Activated T-cell treated with anti-CD3 and anti-CD28 coated beads, Interleukin-2, amount 50 U/mL, for 72 hours (primary cell): ENCODE measurements around the gene PSMA6. TPM values are rescaled to one million over a fixed set of nuclear protein-coding genes. Genes with fewer than 3 reads are reported as not detected.

Experiments
- ATAC-seq, 2 donors: fragments of 150-1000 bp; cut with Tn5 transposase; replicated peaks in 1 of 2; 2 replicates each; pipeline ENCODE4 v1.10.0; 2021; ENCODE audit warnings: moderate library complexity in 2 of 2, mild to moderate bottlenecking in 1 of 2
- DNase-seq, 2 donors: peaks; one replicate each; pipeline ENCODE4 v3.0.0; 2021 to 2022; ENCODE audit warnings: mixed read lengths in 1 of 2
- H3K27ac Mint-ChIP-seq: one replicate; pipeline ENCODE4 v1.8.0; 2022; ENCODE audit warnings: mild to moderate bottlenecking, moderate library complexity, mixed read lengths
- H3K27me3 Mint-ChIP-seq: one replicate; pipeline ENCODE4 v1.8.0; 2022; ENCODE audit warnings: low read depth, mixed read lengths
- H3K36me3 Mint-ChIP-seq, 2 donors: one replicate each; pipeline ENCODE4 v1.8.0; 2022; ENCODE audit warnings: mixed read lengths in 2 of 2, mild to moderate bottlenecking in 1 of 2; ENCODE audit not compliant: insufficient read depth in 2 of 2
- H3K4me1 Mint-ChIP-seq: one replicate; pipeline ENCODE4 v1.8.0; 2022; ENCODE audit warnings: low read depth, mixed read lengths
- H3K4me3 Mint-ChIP-seq, 2 donors: one replicate each; pipeline ENCODE4 v1.8.0; 2022; ENCODE audit warnings: mild to moderate bottlenecking in 2 of 2, mixed read lengths in 2 of 2, moderate library complexity in 2 of 2
- H3K9me3 Mint-ChIP-seq, 2 donors: one replicate each; pipeline ENCODE4 v1.8.0; 2022; ENCODE audit warnings: mixed read lengths in 2 of 2
- total RNA-seq, 2 donors: library from RNA; stranded (reverse); gene quantifications; one replicate each; pipeline ENCODE4 v1.2.3, GENCODE V29; 2022

Gene PSMA6
- total RNA-seq, 2 donors from 2014 or later: 325 to 349 TPM

DNA sequence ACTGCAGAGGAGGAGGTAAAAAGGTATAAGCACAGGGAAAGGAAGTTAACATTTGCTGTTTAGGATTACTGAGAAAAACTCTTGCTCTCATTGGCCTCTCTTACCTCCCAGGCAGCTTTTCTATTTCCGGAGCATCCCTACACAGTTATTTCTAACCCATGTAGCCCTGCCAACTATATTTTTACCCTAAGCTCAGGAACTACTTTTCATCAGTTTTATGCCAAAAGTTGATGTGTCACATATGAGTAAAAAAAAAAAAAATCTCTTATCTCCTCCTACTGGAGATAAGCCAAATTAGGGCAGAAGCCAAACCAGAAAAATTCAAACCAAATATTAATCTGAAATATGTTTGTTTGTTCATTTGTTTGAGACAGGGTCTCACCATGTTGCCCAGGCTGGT lies 34.4 kb upstream of the PSMA6 start:
- DNase-seq: no peak
- Mint-ChIP-seq H3K27me3 (no peaks in the 10 kb centered on the region), H3K27ac (no peak overlapping the region), H3K4me1 (peaks cover 24% of the 10 kb centered on the region), H3K4me3 (no peak overlapping the region), H3K9me3 (no peaks in the 10 kb centered on the region), H3K36me3 (peaks cover 0 to 5% of the 10 kb centered on the region in 2 donors)
- no peak for ATAC-seq

DNA sequence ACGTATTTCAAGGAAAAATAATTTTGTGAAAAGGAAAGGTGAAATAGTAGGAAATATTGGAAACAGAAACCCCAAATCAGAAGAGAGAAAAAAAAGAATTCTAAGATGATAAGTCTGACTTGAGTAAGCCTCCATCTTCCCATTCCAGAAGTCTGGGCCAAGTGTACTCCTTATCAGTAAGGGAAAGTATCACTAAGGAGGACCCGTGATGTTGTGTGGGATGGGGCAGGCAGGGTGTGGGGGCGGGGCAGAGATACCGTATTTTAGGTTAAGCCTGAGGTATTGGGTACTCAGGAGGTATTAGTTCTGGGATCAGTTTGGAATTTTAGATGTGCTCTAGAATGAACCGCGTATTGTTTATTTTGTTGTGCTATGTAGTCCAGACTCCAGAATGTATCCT lies 33.8 kb upstream of the PSMA6 start:
- no peak for ATAC-seq
- H3K36me3 Mint-ChIP-seq: peaks cover 0 to 5% of the 10 kb centered on the region in 2 donors
- no peak overlapping the region for H3K4me3 Mint-ChIP-seq
- H3K27me3 Mint-ChIP-seq: no peaks in the 10 kb centered on the region
- DNase-seq: no peak
- H3K27ac Mint-ChIP-seq: no peak overlapping the region
- H3K4me1 Mint-ChIP-seq: peaks cover 21% of the 10 kb centered on the region
- H3K9me3 Mint-ChIP-seq: no peaks in the 10 kb centered on the region

DNA sequence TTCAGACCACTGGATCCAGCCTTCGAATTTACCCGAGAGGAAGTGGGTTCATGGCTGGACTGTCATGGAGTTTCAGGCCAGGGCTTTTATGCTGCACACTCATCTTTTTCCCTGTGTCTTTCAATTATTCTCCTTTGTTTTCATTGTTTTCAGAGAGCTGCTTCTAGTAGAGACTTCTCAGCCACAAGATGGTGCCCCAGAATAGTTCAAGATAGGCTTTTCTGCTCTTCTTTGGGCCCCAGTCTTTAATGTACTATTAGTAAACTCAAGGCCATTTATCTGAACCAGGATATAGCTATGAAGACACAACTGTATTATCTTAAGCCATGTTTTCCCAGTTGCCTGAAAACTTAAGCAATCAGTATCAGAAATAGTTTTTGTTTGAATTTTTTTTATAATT lies 30.4 kb upstream of the PSMA6 start:
- DNase-seq: no peak
- H3K27ac Mint-ChIP-seq: no peak overlapping the region
- peaks cover 0 to 5% of the 10 kb centered on the region in 2 donors for H3K36me3 Mint-ChIP-seq
- H3K4me1 Mint-ChIP-seq: peaks cover 5% of the 10 kb centered on the region
- no peaks in the 10 kb centered on the region for H3K9me3 Mint-ChIP-seq
- no peak overlapping the region for H3K4me3 Mint-ChIP-seq
- no peaks in the 10 kb centered on the region for H3K27me3 Mint-ChIP-seq
- ATAC-seq: no peak

DNA sequence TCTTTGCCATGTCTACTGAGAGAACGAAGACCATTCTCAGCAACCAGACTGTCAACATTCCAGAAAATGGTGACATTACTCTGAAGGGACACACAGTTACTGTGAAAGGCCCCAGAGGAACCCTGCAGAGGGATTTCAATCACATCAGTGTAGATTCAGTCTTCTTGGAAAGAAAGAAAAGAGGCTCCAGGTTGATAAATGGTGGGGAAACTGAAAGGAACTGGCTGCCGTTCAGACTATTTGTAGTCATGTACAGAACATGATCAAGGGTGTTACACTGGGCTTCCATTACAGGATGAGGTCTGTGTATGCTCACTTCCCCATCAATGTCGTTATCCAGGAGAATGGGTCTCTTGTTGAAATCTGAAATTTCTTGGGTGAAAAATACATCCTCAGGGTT lies 29.7 kb upstream of the PSMA6 start:
- ATAC-seq (no peak), DNase-seq (no peak)
- peaks cover 5% of the 10 kb centered on the region for H3K4me1 Mint-ChIP-seq
- H3K36me3 Mint-ChIP-seq: peaks cover 2 to 7% of the 10 kb centered on the region in 2 donors
- no peaks in the 10 kb centered on the region for H3K27me3 Mint-ChIP-seq
- no peak overlapping the region for H3K27ac Mint-ChIP-seq
- no peak overlapping the region for H3K4me3 Mint-ChIP-seq
- H3K9me3 Mint-ChIP-seq: no peaks in the 10 kb centered on the region

DNA sequence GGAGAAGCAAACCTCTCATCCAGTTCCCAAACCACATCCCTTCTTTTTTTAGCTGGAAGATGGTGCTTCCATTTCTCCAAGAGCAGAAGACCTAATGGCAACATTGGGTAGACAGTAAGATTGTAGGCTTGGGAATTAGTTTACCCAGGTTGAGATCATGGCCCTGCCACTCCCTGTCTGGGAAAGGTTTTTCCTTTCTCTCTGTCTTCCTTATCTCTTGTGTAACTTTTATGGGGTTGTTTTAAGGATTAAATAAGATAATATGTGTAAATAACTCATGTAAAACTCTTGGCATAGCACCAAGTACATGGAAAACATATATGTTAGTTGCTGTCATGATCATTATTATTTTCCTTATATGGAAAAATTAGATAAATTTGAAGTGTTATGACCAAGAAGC lies 23.2 kb upstream of the PSMA6 start:
- no peaks in the 10 kb centered on the region for H3K4me1 Mint-ChIP-seq
- no peak overlapping the region for H3K4me3 Mint-ChIP-seq
- H3K9me3 Mint-ChIP-seq: no peaks in the 10 kb centered on the region
- H3K27me3 Mint-ChIP-seq: no peaks in the 10 kb centered on the region
- no peak overlapping the region for H3K27ac Mint-ChIP-seq
- ATAC-seq (no peak), DNase-seq (no peak)
- peaks cover 5 to 7% of the 10 kb centered on the region in 2 donors for H3K36me3 Mint-ChIP-seq

DNA sequence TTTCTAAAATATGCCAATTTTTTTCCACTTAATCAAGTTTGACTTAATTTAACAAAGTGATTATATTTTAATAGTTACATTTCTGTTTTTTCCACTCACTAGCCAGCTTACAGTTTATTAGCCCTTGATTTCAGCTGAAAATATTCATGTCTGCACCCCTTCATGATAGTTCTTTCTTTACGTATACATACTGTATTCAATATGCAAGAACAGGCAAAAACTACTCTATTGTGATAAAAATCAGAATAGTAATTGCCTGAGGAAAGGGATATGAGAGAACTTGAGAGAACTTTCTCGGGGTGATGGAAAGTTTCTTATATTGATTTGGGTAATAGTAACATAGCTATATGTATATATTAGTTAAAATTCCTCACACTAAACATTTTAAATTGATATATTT lies 17.4 kb upstream of the PSMA6 start:
- H3K36me3 Mint-ChIP-seq: peaks cover 4 to 14% of the 10 kb centered on the region in 2 donors
- DNase-seq: no peak
- H3K4me1 Mint-ChIP-seq: no peaks in the 10 kb centered on the region
- ATAC-seq: no peak
- no peak overlapping the region for H3K27ac Mint-ChIP-seq
- no peak overlapping the region for H3K4me3 Mint-ChIP-seq
- H3K9me3 Mint-ChIP-seq: no peaks in the 10 kb centered on the region
- H3K27me3 Mint-ChIP-seq: no peaks in the 10 kb centered on the region

DNA sequence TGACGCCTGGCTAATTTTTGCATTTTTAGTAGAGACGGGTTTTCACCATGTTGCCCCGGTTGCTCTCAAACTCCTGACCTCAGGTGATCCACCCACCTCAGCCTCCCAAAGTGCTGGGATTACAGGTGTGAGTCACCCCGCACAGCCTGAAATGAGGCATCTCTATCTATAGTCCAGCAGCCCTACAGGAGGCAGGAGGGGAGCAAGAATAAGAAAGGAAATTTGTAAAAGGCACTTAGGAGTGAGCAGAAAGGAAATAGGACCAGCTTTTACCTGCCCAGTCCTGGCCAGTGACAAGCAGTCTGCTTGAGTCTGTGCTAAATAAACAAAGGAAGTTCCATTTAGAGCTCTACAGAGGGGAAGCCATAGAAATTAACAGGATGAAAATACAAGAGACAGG lies 15.0 kb upstream of the PSMA6 start:
- H3K4me3 Mint-ChIP-seq: no peak overlapping the region

DNA sequence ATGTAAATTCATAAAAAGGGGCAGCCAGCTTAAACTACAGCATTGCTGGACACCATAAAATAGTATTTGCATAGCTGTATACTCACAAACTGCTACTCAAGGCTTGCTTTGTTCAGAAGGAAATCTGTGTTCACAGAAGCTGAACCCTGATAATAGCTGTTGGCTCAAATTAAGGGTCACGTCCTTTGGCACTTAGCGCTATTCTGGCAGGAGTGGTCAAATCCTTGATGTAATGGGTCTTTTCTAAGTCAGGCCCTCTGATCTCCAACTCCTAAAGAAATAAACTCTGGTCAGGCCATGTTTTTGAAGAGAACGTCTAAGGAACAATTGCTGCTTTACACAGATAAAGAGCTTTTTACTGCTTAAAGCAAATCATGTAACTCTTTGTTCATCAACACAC lies 12.8 kb upstream of the PSMA6 start:
- Mint-ChIP-seq H3K4me3 (no peak overlapping the region), H3K4me1 (peaks cover 4% of the 10 kb centered on the region), H3K27me3 (no peaks in the 10 kb centered on the region), H3K36me3 (peaks cover 5 to 11% of the 10 kb centered on the region in 2 donors), H3K9me3 (no peaks in the 10 kb centered on the region), H3K27ac (no peak overlapping the region)
- ATAC-seq: no peak
- no peak for DNase-seq

More for the DNA sequence above, 15.0 kb upstream of the PSMA6 start:
- Mint-ChIP-seq H3K4me1 (no peaks in the 10 kb centered on the region), H3K36me3 (peaks cover 7 to 11% of the 10 kb centered on the region in 2 donors), H3K27me3 (no peaks in the 10 kb centered on the region), H3K27ac (no peak overlapping the region), H3K9me3 (no peaks in the 10 kb centered on the region)
- ATAC-seq (no peak), DNase-seq (no peak)

DNA sequence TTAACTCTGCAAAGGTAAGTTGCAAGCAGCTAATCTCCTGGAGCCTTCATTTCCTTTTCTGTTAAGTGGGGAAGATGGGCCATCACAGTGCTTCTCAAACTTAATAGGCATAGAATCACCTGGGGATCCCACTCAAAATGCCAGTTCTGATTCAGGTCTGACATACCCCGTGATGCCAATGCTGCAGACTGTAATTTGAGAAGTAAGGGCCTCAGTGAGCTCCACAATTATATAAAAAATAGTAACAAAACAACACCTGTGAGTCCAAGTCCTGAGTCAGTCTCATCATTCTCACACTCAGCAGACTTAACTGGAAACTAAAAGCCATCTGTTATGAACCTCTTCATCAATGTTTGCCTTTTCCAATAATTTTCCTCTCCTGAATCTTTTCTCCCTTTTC lies 10.8 kb upstream of the PSMA6 start:
- Mint-ChIP-seq H3K4me1 (peaks cover 24% of the 10 kb centered on the region), H3K27ac (no peak overlapping the region), H3K27me3 (no peaks in the 10 kb centered on the region), H3K9me3 (peaks cover 0 to 1% of the 10 kb centered on the region in 2 donors), H3K4me3 (no peak overlapping the region), H3K36me3 (peaks cover 3 to 6% of the 10 kb centered on the region in 2 donors)
- ATAC-seq (no peak), DNase-seq (no peak)

DNA sequence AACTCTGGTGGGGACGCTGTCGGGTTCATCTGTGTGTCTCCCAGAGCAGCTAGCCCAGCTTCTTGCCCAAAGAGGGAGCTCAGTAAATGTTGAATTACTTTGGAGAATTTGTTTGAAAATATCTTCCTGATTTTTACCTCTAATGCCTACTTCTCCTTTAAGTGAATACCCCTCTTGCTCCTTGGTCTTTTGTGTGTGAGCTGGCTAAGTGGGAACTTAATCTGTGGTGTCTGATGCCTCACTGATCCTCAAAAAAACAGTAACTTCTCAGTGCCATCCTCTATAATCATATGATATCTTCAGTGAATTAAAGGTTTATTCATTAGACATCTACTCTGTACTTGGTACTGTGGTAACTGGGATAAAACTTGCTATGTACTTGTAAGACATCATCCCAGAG lies 7.7 kb upstream of the PSMA6 start:
- Mint-ChIP-seq H3K9me3 (peaks cover 0 to 1% of the 10 kb centered on the region in 2 donors), H3K4me3 (no peak overlapping the region), H3K4me1 (peaks cover 53% of the 10 kb centered on the region), H3K27me3 (no peaks in the 10 kb centered on the region), H3K27ac (no peak overlapping the region), H3K36me3 (peaks cover 2 to 6% of the 10 kb centered on the region in 2 donors)
- DNase-seq (no peak), ATAC-seq (no peak)

DNA sequence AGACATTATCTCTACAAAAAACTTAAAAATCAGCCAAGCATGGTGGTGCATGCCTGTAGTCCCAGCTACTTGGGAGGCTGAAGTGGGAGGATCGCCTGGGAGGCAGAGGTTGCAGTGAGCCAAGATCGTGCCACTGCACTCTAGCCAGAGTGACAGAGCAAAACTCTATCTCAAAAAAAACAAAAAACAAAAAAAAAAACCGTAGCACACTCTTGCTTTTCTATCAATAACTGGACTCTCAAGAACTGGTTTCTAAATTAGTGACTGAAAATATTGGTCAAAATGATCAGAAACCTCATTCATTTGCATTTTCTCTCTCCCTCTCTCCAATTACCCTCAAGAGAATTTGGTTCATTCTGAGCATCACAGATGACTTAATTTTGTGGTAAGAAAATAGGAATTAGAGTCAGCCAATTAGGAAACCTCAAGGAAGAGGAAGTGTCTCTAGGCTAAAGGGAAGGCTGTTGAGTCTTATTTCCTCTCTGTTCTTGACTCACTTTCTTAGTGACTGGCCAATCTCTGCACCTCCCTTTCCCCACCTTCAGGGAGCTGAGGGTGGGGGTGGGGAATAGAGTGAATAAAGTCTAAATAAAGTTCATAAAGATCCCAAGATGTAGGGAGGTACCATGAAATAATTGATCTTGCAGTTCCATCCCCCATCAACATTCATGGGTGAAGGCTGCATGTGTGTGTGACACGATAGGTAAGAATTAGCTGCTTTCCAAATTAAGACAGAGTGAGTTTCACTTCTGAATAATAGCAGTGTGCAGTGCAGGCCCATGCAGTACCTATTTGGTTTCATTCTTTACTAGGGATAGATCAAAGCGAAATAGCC lies 6.8 kb upstream of the PSMA6 start:
- peaks cover 2 to 6% of the 10 kb centered on the region in 2 donors for H3K36me3 Mint-ChIP-seq
- H3K27ac Mint-ChIP-seq: peak overlapping the region; percentile 98
- H3K4me1 Mint-ChIP-seq: peaks cover 60% of the 10 kb centered on the region
- H3K9me3 Mint-ChIP-seq: peaks cover 0 to 1% of the 10 kb centered on the region in 2 donors
- DNase-seq (peak in 1 of 2 donors; percentile 20), ATAC-seq (peak; percentile 43 to 53)
- H3K27me3 Mint-ChIP-seq: no peaks in the 10 kb centered on the region
- peak overlapping the region; percentile 77 to 85 for H3K4me3 Mint-ChIP-seq

DNA sequence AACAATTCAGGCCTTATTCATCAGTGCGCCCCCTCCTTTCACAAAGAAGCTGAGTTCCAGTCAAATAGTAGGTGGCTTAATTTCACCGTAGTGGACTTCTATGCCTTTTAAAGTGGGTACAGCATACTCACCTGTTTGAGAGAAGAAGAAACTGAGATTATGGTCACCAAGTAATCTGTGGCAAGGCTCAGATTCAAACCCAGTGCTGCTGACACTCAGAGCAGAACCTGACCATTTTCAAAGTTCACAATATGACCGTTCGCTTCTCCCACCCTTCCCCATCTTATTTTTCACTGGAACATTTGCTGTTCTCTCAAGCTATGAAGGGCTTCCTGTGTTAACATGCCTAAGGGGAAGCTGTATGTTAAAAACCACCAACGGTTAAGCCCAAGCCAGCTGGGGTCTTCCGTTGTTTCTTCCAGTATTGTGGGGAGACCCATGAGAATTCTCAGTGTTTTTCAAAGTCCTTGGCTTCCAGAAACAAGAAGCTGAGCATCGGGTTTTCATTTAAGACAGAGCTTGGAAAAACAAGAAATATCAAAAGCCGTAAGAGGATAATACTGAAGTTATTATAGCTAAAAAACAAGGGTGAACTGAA lies 6.1 kb upstream of the PSMA6 start:
- Mint-ChIP-seq H3K27me3 (no peaks in the 10 kb centered on the region), H3K36me3 (peaks cover 2 to 3% of the 10 kb centered on the region in 2 donors), H3K4me3 (peak overlapping the region; percentile 77 to 85), H3K27ac (peak overlapping the region; percentile 98), H3K9me3 (peaks cover 0 to 1% of the 10 kb centered on the region in 2 donors), H3K4me1 (peaks cover 66% of the 10 kb centered on the region)
- ATAC-seq (peak; percentile 53 to 58), DNase-seq (peak in 1 of 2 donors; percentile 22)

DNA sequence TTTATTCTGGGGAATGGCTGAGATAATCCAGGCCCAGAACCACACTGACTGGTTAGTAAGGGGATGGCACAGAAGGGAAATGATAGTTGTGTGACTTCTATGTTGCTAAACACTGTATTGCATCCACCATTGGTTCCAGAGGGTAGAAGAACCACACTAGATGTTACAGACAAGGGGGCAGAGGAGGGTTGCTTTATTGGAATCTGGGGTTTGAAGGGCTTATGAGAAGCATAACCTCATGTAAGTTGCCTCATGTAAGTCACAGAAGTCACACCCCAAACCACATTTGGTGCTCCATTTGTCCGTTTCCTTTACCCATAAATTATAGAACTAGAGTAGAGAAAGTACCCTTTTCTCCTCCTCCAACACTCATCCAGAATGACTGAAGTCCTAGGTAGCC lies 5.5 kb upstream of the PSMA6 start:
- H3K4me1 Mint-ChIP-seq: peaks cover 66% of the 10 kb centered on the region
- no peaks in the 10 kb centered on the region for H3K27me3 Mint-ChIP-seq
- peaks cover 0 to 1% of the 10 kb centered on the region in 2 donors for H3K9me3 Mint-ChIP-seq
- peaks cover 2% of the 10 kb centered on the region in 2 donors for H3K36me3 Mint-ChIP-seq
- peak overlapping the region; percentile 77 to 85 for H3K4me3 Mint-ChIP-seq
- peak overlapping the region; percentile 98 for H3K27ac Mint-ChIP-seq
- DNase-seq (peak; percentile 16 to 34), ATAC-seq (peak; percentile 30 to 42)
